Measurements from ENCODE around the gene ALG14. TPM values are rescaled to one million over a fixed set of nuclear protein-coding genes. Genes with fewer than 3 reads are reported as not detected.

The ALG14 gene
- polyA plus RNA-seq, 1 donor from 2014 or later: 2.6 TPM

- Histone ChIP-seq H3F3A (ENCODE audit: insufficient read depth, low read length, poor library complexity, severe bottlenecking) (no peaks in the 10 kb centered on the region), H3K36me3 (ENCODE audit: insufficient read depth, low read length) (no peaks in the 10 kb centered on the region), H3K27me3 (ENCODE audit: insufficient read depth, low read depth, low read length) (no peaks in the 10 kb centered on the region), H2AFZ (ENCODE audit: low read depth, low read length) (no peak overlapping the region), H3K9me3 (ENCODE audit: low read length) (no peaks in the 10 kb centered on the region), H3K4me3 (ENCODE audit: low read length) (no peak overlapping the region), H3K9me2 (ENCODE audit: insufficient read depth, low read length) (no peaks in the 10 kb centered on the region), H3K4me2 (ENCODE audit: low read length) (no peak overlapping the region), H3K79me2 (replicated peaks; ENCODE audit: insufficient read depth, low read length) (no peaks in the 10 kb centered on the region), H3K9ac (ENCODE audit: low read length) (no peak overlapping the region), H3K27ac (ENCODE audit: low read length) (no peak overlapping the region), H4K20me1 (ENCODE audit: insufficient read depth) (no peaks in the 10 kb centered on the region)
- no peak for TF ChIP-seq CTCF (IDR thresholded peaks at IDR 0.05; ENCODE audit: poor library complexity, severe bottlenecking)
- TF ChIP-seq SMC3 (conservative IDR thresholded peaks at IDR 0.05; ENCODE audit: poor library complexity): no peak
- no peak for TF ChIP-seq MXI1 (conservative IDR thresholded peaks at IDR 0.05; ENCODE audit: poor library complexity, severe bottlenecking)
- no peak for TF ChIP-seq POLR2AphosphoS5 (IDR thresholded peaks at IDR 0.05)
- no peak for TF ChIP-seq TAF1 (IDR thresholded peaks at IDR 0.05; ENCODE audit: low read depth)
- no peak for TF ChIP-seq EZH2 (IDR thresholded peaks at IDR 0.05; ENCODE audit: borderline replicate concordance, insufficient read depth, low read length, poor library complexity, severe bottlenecking)
- TF ChIP-seq EP300 (conservative IDR thresholded peaks at IDR 0.05; ENCODE audit: poor library complexity, severe bottlenecking): no peak
- TF ChIP-seq REST (IDR thresholded peaks at IDR 0.05; ENCODE audit: borderline replicate concordance): no peak
- no peak for TF ChIP-seq RAD21 (conservative IDR thresholded peaks at IDR 0.05)
Observed at GRCh38 chr1:95095833-95096217, 23.1 kb upstream of the ALG14 start.

DNA sequence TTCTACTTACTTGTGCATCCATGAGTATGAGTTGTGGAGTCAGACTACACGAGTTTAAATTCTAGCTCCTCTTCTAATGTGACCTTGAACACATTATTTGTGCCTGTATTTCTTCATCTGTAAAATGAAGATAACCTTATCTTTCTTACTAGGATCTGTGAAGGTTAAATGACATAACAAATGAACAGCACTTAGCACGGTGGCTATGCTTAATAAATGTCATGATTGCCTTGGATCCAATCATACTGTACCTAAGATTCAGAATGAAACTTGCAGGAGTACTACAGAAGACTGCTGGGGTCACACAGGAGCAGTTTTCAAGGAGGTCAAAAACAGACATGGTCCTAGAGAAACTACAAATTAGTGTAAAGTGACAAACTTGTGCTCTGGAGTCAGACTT is 22.2 kb upstream of the ALG14 start:
- Histone ChIP-seq H3K27ac (ENCODE audit: low read length) (no peak overlapping the region), H3F3A (ENCODE audit: insufficient read depth, low read length, poor library complexity, severe bottlenecking) (no peaks in the 10 kb centered on the region), H3K9me3 (ENCODE audit: low read length) (no peaks in the 10 kb centered on the region), H3K79me2 (replicated peaks; ENCODE audit: insufficient read depth, low read length) (no peaks in the 10 kb centered on the region), H3K9ac (ENCODE audit: low read length) (no peak overlapping the region), H4K20me1 (ENCODE audit: insufficient read depth) (no peaks in the 10 kb centered on the region), H3K27me3 (ENCODE audit: insufficient read depth, low read depth, low read length) (no peaks in the 10 kb centered on the region), H3K9me2 (ENCODE audit: insufficient read depth, low read length) (no peaks in the 10 kb centered on the region), H3K4me2 (ENCODE audit: low read length) (no peak overlapping the region), H3K36me3 (ENCODE audit: insufficient read depth, low read length) (no peaks in the 10 kb centered on the region), H2AFZ (ENCODE audit: low read depth, low read length) (no peak overlapping the region), H3K4me3 (ENCODE audit: low read length) (no peak overlapping the region)
- TF ChIP-seq POLR2AphosphoS5 (IDR thresholded peaks at IDR 0.05): no peak
- no peak for TF ChIP-seq SMC3 (conservative IDR thresholded peaks at IDR 0.05; ENCODE audit: poor library complexity)
- TF ChIP-seq REST (IDR thresholded peaks at IDR 0.05; ENCODE audit: borderline replicate concordance): no peak
- no peak for TF ChIP-seq TAF1 (IDR thresholded peaks at IDR 0.05; ENCODE audit: low read depth)
- TF ChIP-seq EP300 (conservative IDR thresholded peaks at IDR 0.05; ENCODE audit: poor library complexity, severe bottlenecking): no peak
- TF ChIP-seq EZH2 (IDR thresholded peaks at IDR 0.05; ENCODE audit: borderline replicate concordance, insufficient read depth, low read length, poor library complexity, severe bottlenecking): no peak
- TF ChIP-seq RAD21 (conservative IDR thresholded peaks at IDR 0.05): no peak
- no peak for TF ChIP-seq CTCF (IDR thresholded peaks at IDR 0.05; ENCODE audit: poor library complexity, severe bottlenecking)
- no peak for TF ChIP-seq MXI1 (conservative IDR thresholded peaks at IDR 0.05; ENCODE audit: poor library complexity, severe bottlenecking)

Data from neural cell (in vitro differentiated cells).